Stimulated activated CD8-positive, alpha-beta memory T cell treated with anti-CD3 and anti-CD28 coated beads, Interleukin-7, amount 100 ng/mL, for 4 hours (primary cell): ENCODE results near the gene SMCO1.
"Not testable (repeated sequence)": the region's sequence is repeated elsewhere in the genome, so short reads cannot be mapped to it uniquely, and the experiment has no call there.

Experiments used
- DNase-seq, 2 donors: peaks; one replicate each; pipeline ENCODE4 v3.0.0-alpha.2; 2020; ENCODE audit warnings: low read depth in 2 of 2

Gene SMCO1

DNA sequence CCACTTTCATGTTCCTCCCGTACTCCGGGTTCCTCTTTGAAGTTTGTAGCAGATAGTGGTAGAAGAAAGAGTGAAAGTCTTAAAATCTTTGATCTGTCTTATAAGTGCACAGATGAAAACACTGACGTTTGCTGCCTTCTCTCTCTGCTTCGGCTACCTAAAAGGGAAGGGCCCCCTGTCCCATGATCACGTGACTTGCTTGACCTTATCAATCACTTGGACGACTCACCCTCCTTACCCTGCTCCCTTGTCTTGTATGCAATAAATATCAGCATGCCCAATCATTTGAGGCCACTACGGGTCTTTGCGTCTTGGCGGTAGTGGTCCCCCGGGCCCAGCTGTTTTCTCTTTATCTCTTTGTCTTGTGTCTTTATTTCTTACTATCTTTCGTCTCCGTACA, 6.1 kb upstream of the SMCO1 start:
- not testable (repeated sequence) for DNase-seq

DNA sequence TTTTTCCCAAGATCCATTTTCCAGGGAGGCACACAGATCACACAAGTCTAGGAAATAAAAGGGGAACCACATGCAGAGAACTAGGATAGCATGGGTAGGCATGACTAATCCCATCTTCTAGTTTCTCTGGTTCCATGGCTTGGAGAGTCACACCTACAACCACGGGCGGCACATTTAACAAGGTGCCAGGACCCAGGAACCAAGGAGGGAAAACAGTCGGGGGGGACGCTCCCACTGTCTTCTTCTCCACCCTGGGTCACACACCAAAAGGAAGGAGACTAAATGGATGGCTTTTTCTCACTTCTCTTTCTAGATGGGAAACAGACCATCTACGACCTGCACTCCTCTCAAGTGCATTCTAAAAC, 4.6 kb upstream of the SMCO1 start:
- DNase-seq = no peak

DNA sequence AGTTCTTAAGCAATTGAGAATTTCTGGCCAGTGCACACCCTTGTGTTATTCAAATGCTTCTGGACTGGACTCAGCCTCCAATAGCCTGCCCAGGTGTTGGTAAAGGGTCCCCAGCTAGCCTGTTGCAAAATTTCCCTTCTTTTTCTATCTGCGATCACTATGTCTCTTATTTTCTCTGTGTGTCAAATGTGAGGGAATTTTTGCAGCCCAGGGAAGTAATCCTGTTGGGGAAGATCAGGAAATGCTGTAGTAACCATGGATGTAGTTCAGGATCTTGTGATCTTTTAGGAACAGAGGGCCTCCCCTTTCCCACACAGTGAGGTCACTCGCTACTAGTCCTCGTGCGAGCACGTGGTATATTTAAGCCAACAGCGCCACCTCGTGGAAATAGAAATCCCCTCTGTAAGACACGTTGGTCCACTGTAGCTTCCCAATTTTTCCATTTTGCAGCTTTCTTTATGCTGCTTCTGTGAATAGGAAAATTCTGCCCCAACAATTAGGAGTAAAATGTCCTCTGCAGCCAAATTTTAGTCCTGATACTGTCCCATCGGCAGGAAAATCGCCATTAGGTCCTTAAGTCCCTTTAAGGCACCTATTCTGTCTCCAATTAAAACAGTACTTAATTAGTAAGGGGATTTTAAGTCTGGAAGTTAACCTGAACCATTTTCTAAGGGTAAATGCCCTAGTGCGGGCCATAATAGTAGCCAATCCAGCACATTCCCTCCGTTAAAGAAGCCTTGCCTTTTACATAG, 4.0 kb upstream of the SMCO1 start:
- DNase-seq = peak in 1 of 2 donors; percentile 27

- DNase-seq = no peak
Observed at GRCh38 chr3:196517919-196518318, 2.8 kb upstream of the SMCO1 start.

- DNase-seq = no peak
Observed at GRCh38 chr3:196517162-196517800, 2.1 kb upstream of the SMCO1 start.

- DNase-seq = no peak
Observed at GRCh38 chr3:196514350-196514716, 813 bp downstream of the SMCO1 start.

DNA sequence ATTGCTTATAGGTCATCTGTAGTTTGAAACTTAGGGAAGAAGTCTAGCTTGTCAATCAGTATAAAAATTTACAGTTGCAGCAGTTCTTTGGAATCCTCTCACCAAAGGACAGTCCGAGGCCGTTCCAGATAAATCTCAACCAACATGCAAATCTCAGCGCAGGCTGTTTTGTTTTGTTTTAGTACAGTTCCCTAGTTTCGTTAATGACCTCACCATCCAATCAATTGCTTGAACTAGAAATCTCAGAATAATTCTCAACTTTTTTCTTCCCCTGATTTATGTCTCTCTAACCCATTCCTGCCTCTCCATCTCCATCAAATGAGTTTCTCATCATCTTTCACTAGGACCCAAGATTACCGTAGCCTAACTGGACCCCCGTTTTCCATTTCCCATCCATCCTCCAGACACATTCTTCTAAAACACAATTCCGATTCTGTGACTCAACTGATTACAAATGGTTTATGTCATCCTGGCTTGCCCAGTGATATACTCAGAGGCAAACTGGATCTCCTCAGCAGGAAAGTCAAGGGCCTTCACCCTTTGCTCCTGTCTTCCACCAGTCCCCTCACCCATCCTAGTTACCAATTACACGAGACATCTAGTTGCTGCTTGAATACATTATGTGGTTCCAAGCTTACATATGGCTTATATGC, 1.3 kb downstream of the SMCO1 start:
- no peak for DNase-seq

GRCh38 chr3:196511646-196512425, 3.3 kb downstream of the SMCO1 start:
- DNase-seq = not testable (repeated sequence)

- DNase-seq = not testable (repeated sequence)
Observed at GRCh38 chr3:196511108-196511507, 4.0 kb downstream of the SMCO1 start.

DNA sequence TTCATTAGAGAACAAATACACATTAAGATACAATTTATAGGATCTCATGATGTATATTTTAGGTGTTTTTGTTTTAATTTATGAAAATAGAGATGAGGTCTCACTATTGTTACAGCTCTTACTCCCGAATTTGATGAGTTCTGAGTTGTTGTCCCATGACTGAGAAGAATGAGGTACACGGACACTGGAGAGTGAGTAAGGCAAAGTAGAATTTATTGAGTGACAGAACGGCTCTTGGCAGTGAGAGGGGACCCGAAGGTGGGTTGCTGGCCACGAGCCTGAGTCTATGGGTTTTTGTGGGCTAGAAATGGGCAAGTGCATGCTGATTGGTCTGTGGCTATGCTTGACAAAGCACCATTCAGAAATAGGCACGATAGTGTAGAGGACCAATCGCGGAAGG, 8.5 kb downstream of the SMCO1 start:
- DNase-seq = no peak

DNA sequence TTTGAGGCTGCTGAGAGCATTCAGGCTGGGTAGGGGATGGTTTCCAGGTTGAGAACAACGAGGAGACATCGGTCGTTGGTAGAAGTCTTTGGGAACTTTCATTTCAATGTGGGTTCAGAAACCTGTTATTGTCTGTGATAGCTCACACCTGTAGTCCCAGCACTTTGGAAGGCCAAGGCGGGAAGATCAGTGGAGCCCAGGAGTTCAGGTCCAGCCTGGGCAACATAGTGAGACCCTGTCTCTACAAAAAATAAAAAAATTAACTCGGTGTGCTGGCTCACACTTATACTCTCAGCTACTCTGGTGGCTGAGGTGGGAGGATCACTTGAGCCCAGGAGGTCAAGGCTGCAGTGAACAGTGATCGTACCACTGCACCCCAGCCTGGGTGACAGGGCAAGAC, 10.6 kb downstream of the SMCO1 start:
- no peak for DNase-seq

DNA sequence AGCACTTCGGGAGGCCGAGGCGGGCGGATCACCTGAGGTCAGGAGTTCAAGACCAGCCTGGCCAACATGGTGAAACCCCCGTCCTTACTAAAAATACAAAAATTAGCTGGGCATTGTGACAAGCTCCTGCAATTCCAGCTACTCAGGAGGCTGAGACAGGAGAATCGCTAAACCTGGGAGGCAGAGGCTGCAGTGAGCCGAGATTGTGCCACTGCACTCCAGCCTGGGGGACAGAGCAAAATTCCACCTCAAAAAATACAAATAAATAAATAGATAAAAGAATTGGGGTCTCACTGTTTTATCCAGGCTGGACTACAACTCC, 11.1 kb downstream of the SMCO1 start:
- DNase-seq = not testable (repeated sequence)

DNA sequence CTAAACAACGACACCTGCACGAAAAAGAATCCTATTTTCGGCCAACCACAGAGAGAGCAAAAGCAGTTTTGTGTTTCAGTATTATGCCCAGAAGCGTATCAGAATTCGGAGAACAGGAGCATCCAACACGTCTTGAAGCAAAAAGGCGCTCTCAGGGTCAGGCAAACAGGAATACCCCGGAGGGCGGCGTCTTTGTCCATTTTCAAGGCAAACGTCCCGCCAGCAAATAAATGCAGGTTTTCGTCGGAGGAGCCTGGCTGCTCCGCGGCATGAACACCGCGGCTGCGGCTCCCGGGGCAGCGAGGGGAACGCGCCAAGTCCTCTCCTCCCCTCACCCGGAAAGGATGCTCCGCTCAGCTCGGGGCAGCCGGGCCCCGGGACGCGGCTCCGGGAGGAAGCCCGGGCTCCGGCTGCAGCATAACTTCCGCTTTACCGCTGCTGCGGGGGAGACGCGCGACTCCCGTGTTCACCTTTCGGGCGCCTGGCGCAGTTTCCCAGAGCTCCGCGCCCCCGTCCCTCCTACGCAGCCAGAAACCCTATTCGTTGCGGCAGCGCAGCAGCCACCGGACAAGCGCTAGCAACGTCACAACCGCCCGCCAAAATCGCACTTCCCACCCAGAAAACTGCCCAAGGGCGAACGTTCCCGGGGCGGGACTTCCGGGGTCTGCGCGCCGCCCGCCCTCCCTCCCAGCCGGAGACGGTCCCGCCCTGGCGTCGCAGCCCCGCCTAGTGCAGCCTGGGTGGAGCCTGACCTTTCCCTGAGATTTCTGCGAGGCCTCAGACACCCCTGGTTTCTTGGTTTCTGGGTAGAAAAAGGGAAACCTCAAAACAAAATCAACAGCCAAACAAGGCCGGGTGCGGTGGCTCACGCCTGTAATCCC, 11.7 kb downstream of the SMCO1 start, which contains the start of gene RNF168:
TSS of gene RNF168 (minus strand) at position 573 of the 881 bp plus-strand sequence. CDS start 595 bp downstream, outside the sequence.
- peak; percentile 85 to 89 for DNase-seq

DNA sequence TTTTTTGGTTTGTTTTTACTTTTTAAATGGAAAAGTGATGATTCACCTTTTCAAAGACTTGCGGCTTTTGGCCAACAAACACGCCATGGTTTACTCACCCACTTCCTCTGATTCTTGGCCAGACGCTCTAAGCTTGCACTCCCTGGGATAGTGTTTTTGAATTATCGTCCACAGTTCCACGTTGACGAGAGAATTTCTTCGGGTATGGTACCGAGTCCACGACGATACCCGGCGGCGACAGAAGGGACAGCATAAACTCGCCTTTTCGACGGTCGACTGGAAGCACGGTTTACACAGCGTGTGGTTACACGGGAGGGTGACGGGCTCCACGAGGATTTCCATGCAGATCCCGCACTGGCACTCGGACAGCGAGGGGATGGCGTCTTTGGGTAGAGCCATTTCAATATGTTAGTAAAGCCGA, 12.4 kb downstream of the SMCO1 start:
- peak; percentile 43 to 46 for DNase-seq

DNA sequence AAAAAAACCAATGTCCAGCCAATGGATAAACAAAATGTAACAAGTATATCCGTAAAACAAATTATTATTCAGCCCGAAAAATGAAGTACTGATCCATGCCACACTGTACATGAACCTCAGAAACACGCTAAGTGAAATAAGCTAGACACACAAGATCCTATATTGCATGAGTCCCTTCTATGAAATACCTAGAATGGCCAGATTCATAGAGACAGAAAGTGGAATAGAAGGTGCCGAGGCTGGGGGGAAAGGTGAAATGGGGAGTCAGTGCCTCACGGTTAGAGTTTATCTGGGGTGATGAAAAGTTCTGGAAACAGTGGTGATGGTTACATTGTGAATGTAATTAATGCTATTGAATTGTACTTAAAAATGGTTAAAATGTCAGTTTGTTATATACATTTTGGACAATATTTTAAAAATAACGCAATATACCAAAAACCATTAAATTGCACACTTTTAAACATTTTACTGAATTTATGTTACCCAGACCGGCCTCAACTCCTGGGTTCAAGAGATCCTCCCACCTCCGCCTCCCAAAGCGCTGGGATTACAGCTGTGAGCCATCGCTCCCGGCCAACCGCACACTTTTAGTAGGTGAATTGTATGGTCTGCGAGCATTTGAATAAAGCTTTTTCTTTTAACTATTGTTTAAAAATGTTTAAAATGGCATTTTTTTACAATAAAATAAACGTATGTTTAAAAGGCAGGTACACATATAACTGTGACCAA, 13.7 kb downstream of the SMCO1 start:
- DNase-seq = no peak

DNA sequence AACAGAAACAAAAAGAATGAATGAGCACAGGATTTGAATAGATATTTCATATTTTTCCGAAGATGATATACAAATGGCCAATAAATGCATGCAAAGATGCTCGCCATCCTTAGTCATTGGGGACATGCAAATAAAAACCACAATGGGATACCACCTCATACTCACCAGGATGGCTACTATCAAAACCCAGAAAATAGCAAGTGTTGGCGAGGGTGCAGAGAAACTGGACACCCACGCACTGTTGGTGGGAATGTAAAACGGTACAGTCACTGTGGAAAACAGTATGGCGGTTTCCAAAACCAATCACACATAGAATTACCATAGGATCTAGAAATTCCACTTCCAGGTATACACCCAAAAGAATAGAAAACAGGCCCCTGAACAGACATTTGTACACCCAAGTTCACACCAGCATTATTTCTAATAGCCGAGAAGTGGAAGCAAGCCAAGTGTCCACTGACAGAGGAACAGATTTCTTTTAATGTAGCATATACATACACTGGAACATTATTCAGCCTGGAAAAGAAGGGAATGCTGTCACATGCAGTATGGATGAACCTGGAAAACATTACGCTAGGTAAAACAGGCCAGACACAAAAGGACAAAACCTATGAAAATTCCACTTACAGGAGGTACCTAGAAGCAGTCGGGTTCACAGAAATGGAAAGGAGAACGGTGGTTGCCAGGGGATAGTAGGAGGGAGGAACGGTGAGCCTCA, 15.2 kb downstream of the SMCO1 start:
- DNase-seq = no peak

GRCh38 chr3:196499061-196499460, 16.1 kb downstream of the SMCO1 start:
- DNase-seq = no peak

- DNase-seq = no peak
Observed at GRCh38 chr3:196498297-196498696, 16.8 kb downstream of the SMCO1 start.

DNA sequence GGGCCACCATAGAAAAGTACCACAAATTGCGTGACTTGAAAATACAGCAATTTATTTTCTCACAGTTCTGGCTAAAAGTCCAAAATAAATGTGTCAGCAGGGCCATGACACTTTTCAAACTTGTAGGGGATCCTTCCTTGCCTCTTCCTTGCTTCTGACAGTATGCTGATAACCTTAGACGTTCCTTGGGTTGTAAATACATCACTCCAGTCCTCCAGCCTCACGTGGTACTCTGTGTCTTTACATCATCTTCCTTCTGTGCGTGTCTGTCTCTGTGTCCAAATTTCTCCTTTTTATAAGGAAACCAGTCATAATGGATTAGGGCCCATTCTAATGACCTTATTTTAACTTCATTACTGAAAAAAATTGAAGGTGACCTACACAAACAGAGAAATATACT, 19.0 kb downstream of the SMCO1 start:
- no peak for DNase-seq

- no peak for DNase-seq
Observed at GRCh38 chr3:196493292-196493691, 21.9 kb downstream of the SMCO1 start.
